Endodermal cell (in vitro differentiated cells): Measurements from ENCODE around the gene SPRED2. TPM values are rescaled to one million over a fixed set of nuclear protein-coding genes. Genes with fewer than 3 reads are reported as not detected.

Experiments
- DNase-seq: peaks from one replicate; pipeline ENCODE4 v3.0.0-alpha.2; 2017
- H3K27ac ChIP-seq: 2 replicates; pipeline ENCODE4 v1.5.1; 2013; ENCODE audit warnings: mild to moderate bottlenecking, low read depth, low read length, moderate library complexity
- H3K27me3 ChIP-seq: 2 replicates; pipeline ENCODE4 v1.6.1; 2013; ENCODE audit warnings: mild to moderate bottlenecking, low read length, moderate library complexity; ENCODE audit not compliant: insufficient read depth, control insufficient read depth, poor library complexity, severe bottlenecking
- H3K36me3 ChIP-seq: 2 replicates; pipeline ENCODE4 v1.7.0; 2013; ENCODE audit warnings: mild to moderate bottlenecking, low read length, moderate library complexity; ENCODE audit not compliant: control insufficient read depth, insufficient read depth
- H3K4me1 ChIP-seq: one replicate; pipeline ENCODE4 v1.7.0; 2013; ENCODE audit warnings: low read length; ENCODE audit not compliant: control insufficient read depth, insufficient read depth
- H3K4me3 ChIP-seq: 2 replicates; pipeline ENCODE4 v1.5.1; 2013; ENCODE audit warnings: mild to moderate bottlenecking, low read length, moderate library complexity
- H3K9ac ChIP-seq: 2 replicates; pipeline ENCODE4 v1.6.1; 2013; ENCODE audit warnings: mild to moderate bottlenecking, low read length, moderate library complexity; ENCODE audit not compliant: poor library complexity, severe bottlenecking; ENCODE audit errors: extremely low read depth
- H3K9me3 ChIP-seq: 2 replicates; pipeline ENCODE4 v1.6.1; 2013; ENCODE audit warnings: mild to moderate bottlenecking, low read length, moderate library complexity; ENCODE audit not compliant: control insufficient read depth
- H3K27ac Mint-ChIP-seq: 2 replicates; pipeline ENCODE4 v1.8.0; 2020; ENCODE audit warnings: mixed read lengths
- H3K27me3 Mint-ChIP-seq: 2 replicates; pipeline ENCODE4 v1.8.0; 2021; ENCODE audit warnings: mild to moderate bottlenecking, mixed read lengths; ENCODE audit not compliant: insufficient read depth
- H3K36me3 Mint-ChIP-seq: 2 replicates; pipeline ENCODE4 v1.8.0; 2020; ENCODE audit warnings: low read depth, mixed read lengths
- H3K4me1 Mint-ChIP-seq: 2 replicates; pipeline ENCODE4 v1.8.0; 2020; ENCODE audit warnings: mixed read lengths
- H3K4me3 Mint-ChIP-seq: 2 replicates; pipeline ENCODE4 v1.8.0; 2020; ENCODE audit warnings: mild to moderate bottlenecking, moderate library complexity, mixed read lengths
- H3K9me3 Mint-ChIP-seq: 2 replicates; pipeline ENCODE4 v1.8.0; 2020; ENCODE audit warnings: mild to moderate bottlenecking, mixed read lengths
- WGBS, 2 experiments: methylation state at CpG; one replicate each; pipeline versions ENCODE4 v1.1.5 to v1.1.7; 2013; ENCODE audit warnings: missing lambda C conversion rate in 2 of 2, mixed read lengths in 1 of 2; ENCODE audit not compliant: insufficient coverage in 1 of 2, insufficient read length in 1 of 2; 5-methylcytosine and 5-hydroxymethylcytosine counted together
- total RNA-seq, 2 donors: library from RNA; stranded (reverse); fragmentation: NEBNext Ultra II Directional in 1 of 2; extraction: Animal tissue kit (Norgen Biotek cat#: 25700) in 1 of 2; gene quantifications; 2 replicates in 1 of 2; 3 replicates in 1 of 2; pipeline ENCODE4 v1.2.1, GENCODE V29; 2021
- TF ChIP-seq, protein P1 (sequence below): fragments of 200-600 bp; sonication (generic); conservative IDR thresholded peaks from 2 replicates; pipeline ENCODE4 v1.5.0; 2021; ENCODE audit warnings: antibody characterized with exemption, mild to moderate bottlenecking

SPRED2 gene
- total RNA-seq, 2 donors from 2014 or later, result 60.3 to 70.1 TPM

DNA sequence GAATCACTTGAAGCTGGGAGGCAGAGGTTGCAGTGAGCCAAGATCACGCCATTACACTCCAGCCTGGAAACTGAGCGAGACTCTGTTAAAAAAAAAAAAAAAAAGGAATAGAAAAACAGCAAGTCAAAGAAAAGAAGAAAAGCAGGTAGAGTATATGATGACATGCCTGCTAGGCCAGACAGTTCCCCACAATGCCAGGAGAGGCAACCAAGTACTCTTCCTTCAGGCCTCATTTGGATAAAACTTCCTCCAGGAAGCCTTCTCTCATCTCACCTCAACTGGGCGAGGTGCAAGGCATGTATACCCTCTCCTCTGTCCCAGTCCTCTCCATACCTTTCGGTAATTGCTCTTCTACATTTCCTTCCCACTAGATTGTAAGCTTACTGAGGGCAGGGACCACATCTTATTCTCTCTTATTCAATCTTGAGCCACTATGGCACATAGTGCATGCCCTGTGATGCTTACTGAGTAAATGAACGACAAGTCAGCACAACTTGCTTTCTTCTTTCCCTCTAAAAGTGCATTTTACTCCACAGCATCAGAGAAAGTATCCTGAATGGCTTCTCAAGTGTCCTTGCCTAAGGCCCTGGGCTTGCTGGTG is 10.1 kb upstream of the SPRED2 start:
- H3K27ac ChIP-seq, result no peak overlapping the region
- no peaks in the 10 kb centered on the region for H3K27me3 ChIP-seq
- no peaks in the 10 kb centered on the region for H3K9me3 ChIP-seq
- no peaks in the 10 kb centered on the region for H3K9me3 Mint-ChIP-seq
- H3K36me3 ChIP-seq, result no peaks in the 10 kb centered on the region
- no peak overlapping the region for H3K27ac Mint-ChIP-seq
- TF ChIP-seq, protein P1, sequence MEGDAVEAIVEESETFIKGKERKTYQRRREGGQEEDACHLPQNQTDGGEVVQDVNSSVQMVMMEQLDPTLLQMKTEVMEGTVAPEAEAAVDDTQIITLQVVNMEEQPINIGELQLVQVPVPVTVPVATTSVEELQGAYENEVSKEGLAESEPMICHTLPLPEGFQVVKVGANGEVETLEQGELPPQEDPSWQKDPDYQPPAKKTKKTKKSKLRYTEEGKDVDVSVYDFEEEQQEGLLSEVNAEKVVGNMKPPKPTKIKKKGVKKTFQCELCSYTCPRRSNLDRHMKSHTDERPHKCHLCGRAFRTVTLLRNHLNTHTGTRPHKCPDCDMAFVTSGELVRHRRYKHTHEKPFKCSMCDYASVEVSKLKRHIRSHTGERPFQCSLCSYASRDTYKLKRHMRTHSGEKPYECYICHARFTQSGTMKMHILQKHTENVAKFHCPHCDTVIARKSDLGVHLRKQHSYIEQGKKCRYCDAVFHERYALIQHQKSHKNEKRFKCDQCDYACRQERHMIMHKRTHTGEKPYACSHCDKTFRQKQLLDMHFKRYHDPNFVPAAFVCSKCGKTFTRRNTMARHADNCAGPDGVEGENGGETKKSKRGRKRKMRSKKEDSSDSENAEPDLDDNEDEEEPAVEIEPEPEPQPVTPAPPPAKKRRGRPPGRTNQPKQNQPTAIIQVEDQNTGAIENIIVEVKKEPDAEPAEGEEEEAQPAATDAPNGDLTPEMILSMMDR, result peak; percentile 26
- no peaks in the 10 kb centered on the region for H3K36me3 Mint-ChIP-seq
- no peak overlapping the region for H3K9ac ChIP-seq
- H3K4me3 ChIP-seq, result no peak overlapping the region
- peaks cover 12% of the 10 kb centered on the region for H3K27me3 Mint-ChIP-seq
- H3K4me3 Mint-ChIP-seq, result no peak overlapping the region
- WGBS, 2 experiments, result 89 to 95% methylated on average over 5 of the region's 5 CpGs
- peaks cover 4% of the 10 kb centered on the region for H3K4me1 ChIP-seq
- no peak for DNase-seq
- peaks cover 24% of the 10 kb centered on the region for H3K4me1 Mint-ChIP-seq

GRCh38 chr2:65438137-65438899 is 5.9 kb upstream of the SPRED2 start:
- Histone ChIP-seq H3K4me3 (peak overlapping the region; percentile 32), H3K36me3 (no peaks in the 10 kb centered on the region), H3K9me3 (no peaks in the 10 kb centered on the region), H3K4me1 (peaks cover 12% of the 10 kb centered on the region), H3K27ac (peak overlapping the region; percentile 42), H3K27me3 (no peaks in the 10 kb centered on the region), H3K9ac (no peak overlapping the region)
- peaks cover 9% of the 10 kb centered on the region for H3K27me3 Mint-ChIP-seq
- peak overlapping the region; percentile 77 for H3K4me3 Mint-ChIP-seq
- H3K9me3 Mint-ChIP-seq, result no peaks in the 10 kb centered on the region
- no peaks in the 10 kb centered on the region for H3K36me3 Mint-ChIP-seq
- TF ChIP-seq, protein P1, result no peak
- H3K27ac Mint-ChIP-seq, result peak overlapping the region; percentile 95
- peaks cover 39% of the 10 kb centered on the region for H3K4me1 Mint-ChIP-seq
- DNase-seq, result peak; percentile 86
- 11% methylated on average over 2 of the region's 2 CpGs; no CpG with 5 or more reads in 1 of the 2 experiments for WGBS, 2 experiments

- TF ChIP-seq, protein P1, result no peak
- Histone ChIP-seq H3K4me1 (peaks cover 12% of the 10 kb centered on the region), H3K4me3 (peak overlapping the region; percentile 87), H3K27ac (peak overlapping the region; percentile 61), H3K9me3 (no peaks in the 10 kb centered on the region), H3K9ac (no peak overlapping the region), H3K36me3 (no peaks in the 10 kb centered on the region), H3K27me3 (no peaks in the 10 kb centered on the region)
- H3K27me3 Mint-ChIP-seq, result peaks cover 12% of the 10 kb centered on the region
- H3K36me3 Mint-ChIP-seq, result no peaks in the 10 kb centered on the region
- peaks cover 37% of the 10 kb centered on the region for H3K4me1 Mint-ChIP-seq
- H3K27ac Mint-ChIP-seq, result peak overlapping the region; percentile 95
- peak; percentile 89 for DNase-seq
- H3K4me3 Mint-ChIP-seq, result peak overlapping the region; percentile 77
- WGBS, 2 experiments, result 4 to 6% methylated on average over 6 to 9 of the region's 9 CpGs
- H3K9me3 Mint-ChIP-seq, result no peaks in the 10 kb centered on the region
Measured at GRCh38 chr2:65437392-65438135, 5.2 kb upstream of the SPRED2 start.
